ENCODE data around the gene TTC12.

DNA sequence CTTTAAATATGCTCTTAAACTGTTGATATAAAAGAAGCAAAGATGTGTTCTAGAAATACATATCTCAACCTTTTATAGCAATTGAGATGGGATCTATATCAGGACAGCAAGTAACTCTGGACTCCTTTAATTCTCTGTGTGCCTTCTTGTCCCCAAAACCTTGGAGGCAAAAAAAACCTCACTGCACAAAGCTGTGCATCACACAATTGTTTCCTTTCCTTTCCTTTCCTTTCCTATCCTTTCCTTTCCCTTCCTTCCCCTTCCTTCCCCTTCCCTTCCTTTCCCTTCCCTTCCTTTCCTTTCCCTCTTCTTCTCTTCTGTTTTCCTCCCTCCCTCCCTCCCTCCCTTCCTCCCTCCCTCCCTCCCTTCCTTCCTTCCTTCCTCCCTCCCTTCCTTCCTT is 9.5 kb upstream of the TTC12 start:
- TF ChIP-seq GATA2 (IDR thresholded peaks at IDR 0.05; ENCODE audit: low read depth, low read length) (no peak), GATA3 (IDR thresholded peaks at IDR 0.05; ENCODE audit: low read depth, low read length) (no peak)

Measured in SH-SY5Y (cell line).